Right lung (tissue), 5 donors: ENCODE data around the gene CFAP46. TPM values are rescaled to one million over a fixed set of nuclear protein-coding genes. Genes with fewer than 3 reads are reported as not detected.
A peak's percentile ranks its signal among the peaks of the same experiment; 100 is the strongest.

Source experiments
- DNase-seq, 2 donors: peaks; one replicate each; pipeline ENCODE4 v3.0.0-alpha.2; 2013
- polyA plus RNA-seq, 5 donors: library from polyadenylated mRNA; unstranded; fragments of 120-200 nt; gene quantifications; one replicate each; pipeline versions ENCODE4 v1.2.1 to v1.2.3, GENCODE V29; 2013; ENCODE audit warnings: inconsistent platforms in 1 of 5, low replicate concordance in 1 of 5; ENCODE audit not compliant: insufficient read length in 5 of 5, insufficient read depth in 1 of 5

The CFAP46 gene
- polyA plus RNA-seq, 5 donors, result 2.3 to 5.2 (median 3.8) TPM

GRCh38 chr10:132788831-132789219 lies 153.5 kb downstream of the CFAP46 start:
- DNase-seq, result no peak

GRCh38 chr10:132788180-132788830 lies 154.1 kb downstream of the CFAP46 start:
- DNase-seq, result no peak

GRCh38 chr10:132787495-132788179 lies 154.7 kb downstream of the CFAP46 start:
- no peak for DNase-seq

GRCh38 chr10:132786884-132787494 lies 155.4 kb downstream of the CFAP46 start:
- no peak for DNase-seq

- DNase-seq, result no peak
Measured at GRCh38 chr10:132786476-132786883, 155.9 kb downstream of the CFAP46 start.

- DNase-seq, result no peak
Measured at GRCh38 chr10:132785723-132786475, 156.5 kb downstream of the CFAP46 start, which contains the start of gene NKX6-2. NKX6-2 (minus strand) TSS chr10:132786147; CDS start chr10:132785948, 199 bp downstream.

GRCh38 chr10:132784866-132785722 lies 157.3 kb downstream of the CFAP46 start:
- no peak for DNase-seq

GRCh38 chr10:132783940-132784865 lies 158.2 kb downstream of the CFAP46 start:
- DNase-seq, result no peak

- no peak for DNase-seq
Measured at GRCh38 chr10:132783165-132783939, 159.0 kb downstream of the CFAP46 start.

GRCh38 chr10:132781556-132781955 lies 160.8 kb downstream of the CFAP46 start:
- DNase-seq, result no peak

GRCh38 chr10:132780356-132780755 lies 162.0 kb downstream of the CFAP46 start:
- DNase-seq, result no peak

GRCh38 chr10:132779549-132780294 lies 162.6 kb downstream of the CFAP46 start:
- DNase-seq, result no peak

GRCh38 chr10:132777441-132777840 lies 164.9 kb downstream of the CFAP46 start:
- no peak for DNase-seq

GRCh38 chr10:132776821-132777220 lies 165.5 kb downstream of the CFAP46 start:
- DNase-seq, result no peak

- DNase-seq, result no peak
Measured at GRCh38 chr10:132776186-132776585, 166.2 kb downstream of the CFAP46 start.

GRCh38 chr10:132774902-132775863 lies 167.2 kb downstream of the CFAP46 start:
- peak in 1 of 2 donors; percentile 35 for DNase-seq
